Fibroblast of the aortic adventitia (primary cell): Measurements from ENCODE around the gene TRIM32. TPM values are rescaled to one million over a fixed set of nuclear protein-coding genes. Genes with fewer than 3 reads are reported as not detected.

Experiments
- DNase-seq: peaks from one replicate; pipeline ENCODE4 v3.0.0-alpha.2; 2010; ENCODE audit warnings: low read depth
- H3K4me3 ChIP-seq: 2 replicates; pipeline ENCODE4 v1.5.1; 2011; ENCODE audit warnings: low read depth, mild to moderate bottlenecking, control low read depth, low read length, moderate library complexity
- CTCF ChIP-seq: IDR thresholded peaks from 2 replicates; pipeline ENCODE4 v1.5.1; 2011; ENCODE audit warnings: mild to moderate bottlenecking, low read length, control low read depth, inconsistent platforms; ENCODE audit not compliant: insufficient read depth
- total RNA-seq: library from RNA; depleted of rRNA; stranded (reverse); fragments of >200 nt; gene quantifications from 2 replicates; pipeline ENCODE4 v1.2.3, GENCODE V29; 2012; ENCODE audit warnings: low replicate concordance

Gene TRIM32
- total RNA-seq, 1 donor = 31.5 TPM

GRCh38 chr9:116674210-116674980 lies 12.7 kb upstream of the TRIM32 start:
- no peak overlapping the region for H3K4me3 ChIP-seq
- no peak for TF ChIP-seq CTCF
- DNase-seq = no peak

GRCh38 chr9:116683535-116683934 lies 3.6 kb upstream of the TRIM32 start:
- no peak for TF ChIP-seq CTCF

GRCh38 chr9:116685166-116685565 lies 1.9 kb upstream of the TRIM32 start:
- TF ChIP-seq CTCF = no peak
- DNase-seq = no peak
- H3K4me3 ChIP-seq = no peak overlapping the region

More at GRCh38 chr9:116683535-116683934, 3.6 kb upstream of the TRIM32 start:
- DNase-seq = no peak
- no peak overlapping the region for H3K4me3 ChIP-seq

- no peak for DNase-seq
These were observed 970 bp upstream of the TRIM32 start for GRCh38 chr9:116686135-116686534.

DNA sequence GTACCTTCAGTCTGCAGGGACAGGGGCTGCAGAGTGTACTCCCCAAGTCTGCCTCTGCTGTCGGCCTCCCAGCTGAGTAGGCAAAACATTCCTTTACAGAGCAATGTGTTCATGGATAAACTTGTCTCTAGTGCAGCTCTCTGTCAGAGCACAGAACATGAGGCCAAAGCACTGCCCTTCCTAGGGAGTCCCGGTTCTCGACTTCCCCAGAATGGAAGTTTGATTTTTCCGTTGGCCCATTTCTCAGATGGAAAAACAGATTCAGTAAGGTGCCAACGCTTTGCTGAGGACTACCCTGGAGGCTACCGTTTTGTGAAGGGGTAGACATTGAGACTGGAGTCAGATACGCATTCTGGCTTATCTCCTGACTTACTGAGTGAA lies 422 bp upstream of the TRIM32 start:
- no peak for DNase-seq
- TF ChIP-seq CTCF = no peak
- H3K4me3 ChIP-seq = peak overlapping the region; percentile 86

More at GRCh38 chr9:116686135-116686534, 970 bp upstream of the TRIM32 start:
- TF ChIP-seq CTCF = no peak
- H3K4me3 ChIP-seq = peak overlapping the region; percentile 86

GRCh38 chr9:116687754-116688135 lies 640 bp downstream of the TRIM32 start:
- no peak for TF ChIP-seq CTCF
- H3K4me3 ChIP-seq = peak overlapping the region; percentile 86
- no peak for DNase-seq
